ENCODE measurements around the gene LCT.
"Not testable (repeated sequence)": the region's sequence is repeated elsewhere in the genome, so short reads cannot be mapped to it uniquely, and the experiment has no call there.

The LCT gene

GRCh38 chr2:135831180-135831812 lies 5.7 kb downstream of the LCT start:
- DNase-seq = no peak

GRCh38 chr2:135829378-135830135 lies 7.4 kb downstream of the LCT start:
- no peak for DNase-seq

GRCh38 chr2:135826544-135826943 lies 10.4 kb downstream of the LCT start:
- DNase-seq = no peak

GRCh38 chr2:135825550-135826176 lies 11.3 kb downstream of the LCT start:
- no peak for DNase-seq

GRCh38 chr2:135825131-135825530 lies 11.9 kb downstream of the LCT start:
- DNase-seq = no peak

GRCh38 chr2:135822855-135823254 lies 14.1 kb downstream of the LCT start:
- no peak for DNase-seq

GRCh38 chr2:135821190-135821589 lies 15.8 kb downstream of the LCT start:
- DNase-seq = no peak

- DNase-seq = no peak
These were observed 16.9 kb downstream of the LCT start for GRCh38 chr2:135820003-135820618.

- DNase-seq = no peak
These were observed 17.9 kb downstream of the LCT start for GRCh38 chr2:135818937-135819610.

GRCh38 chr2:135817951-135818350 lies 19.0 kb downstream of the LCT start:
- no peak for DNase-seq

- DNase-seq = no peak
These were observed 19.5 kb downstream of the LCT start for GRCh38 chr2:135817466-135817865.

GRCh38 chr2:135815269-135815668 lies 21.7 kb downstream of the LCT start:
- no peak for DNase-seq

GRCh38 chr2:135812907-135813511 lies 24.0 kb downstream of the LCT start:
- DNase-seq = no peak

- DNase-seq = not testable (repeated sequence)
These were observed 29.1 kb downstream of the LCT start for GRCh38 chr2:135807874-135808273.

- DNase-seq = no peak
These were observed 33.7 kb downstream of the LCT start for GRCh38 chr2:135803278-135803677.

- DNase-seq = no peak
These were observed 34.6 kb downstream of the LCT start for GRCh38 chr2:135802350-135802749.

GRCh38 chr2:135800513-135801460 lies 36.2 kb downstream of the LCT start:
- DNase-seq = no peak

- DNase-seq = no peak
These were observed 37.2 kb downstream of the LCT start for GRCh38 chr2:135799738-135800137.

GRCh38 chr2:135798762-135799161 lies 38.2 kb downstream of the LCT start:
- DNase-seq = no peak

GRCh38 chr2:135798275-135798705 lies 38.7 kb downstream of the LCT start:
- DNase-seq = no peak

Measured in activated gamma-delta T cell (primary cell).